WERI-Rb-1 (cell line): ENCODE measurements around the gene ATP5PD.

ENCODE experiments used
- DNase-seq: peaks from one replicate; pipeline ENCODE4 v3.0.0-alpha.2; 2020
- H3K27ac ChIP-seq: fragments of 250-450 bp; sonication (Bioruptor Pico); 2 replicates; pipeline ENCODE4 v1.5.1; 2020; ENCODE audit warnings: mild to moderate bottlenecking, moderate library complexity
- H3K27me3 ChIP-seq: fragments of 250-450 bp; sonication (Bioruptor Pico); 2 replicates; pipeline ENCODE4 v1.5.1; 2021; ENCODE audit warnings: mild to moderate bottlenecking, low read depth, moderate library complexity; ENCODE audit not compliant: insufficient read depth, severe bottlenecking
- H3K36me3 ChIP-seq: fragments of 250-450 bp; sonication (Bioruptor Pico); 2 replicates; pipeline ENCODE4 v1.5.1; 2020; ENCODE audit warnings: mild to moderate bottlenecking, moderate library complexity
- H3K4me3 ChIP-seq: 2 replicates; pipeline ENCODE4 v1.5.1; 2011; ENCODE audit warnings: low read depth, mild to moderate bottlenecking, control low read depth, low read length
- H3K9me3 ChIP-seq: fragments of 250-450 bp; sonication (Bioruptor Pico); 2 replicates; pipeline ENCODE4 v1.5.1; 2021; ENCODE audit warnings: mild to moderate bottlenecking, moderate library complexity; ENCODE audit not compliant: severe bottlenecking
- TF ChIP-seq, protein P1 (sequence below): IDR thresholded peaks from 2 replicates; pipeline ENCODE4 v1.5.1; 2011; ENCODE audit warnings: low read depth, mild to moderate bottlenecking, control low read depth, inconsistent platforms, low read length

ATP5PD gene

DNA sequence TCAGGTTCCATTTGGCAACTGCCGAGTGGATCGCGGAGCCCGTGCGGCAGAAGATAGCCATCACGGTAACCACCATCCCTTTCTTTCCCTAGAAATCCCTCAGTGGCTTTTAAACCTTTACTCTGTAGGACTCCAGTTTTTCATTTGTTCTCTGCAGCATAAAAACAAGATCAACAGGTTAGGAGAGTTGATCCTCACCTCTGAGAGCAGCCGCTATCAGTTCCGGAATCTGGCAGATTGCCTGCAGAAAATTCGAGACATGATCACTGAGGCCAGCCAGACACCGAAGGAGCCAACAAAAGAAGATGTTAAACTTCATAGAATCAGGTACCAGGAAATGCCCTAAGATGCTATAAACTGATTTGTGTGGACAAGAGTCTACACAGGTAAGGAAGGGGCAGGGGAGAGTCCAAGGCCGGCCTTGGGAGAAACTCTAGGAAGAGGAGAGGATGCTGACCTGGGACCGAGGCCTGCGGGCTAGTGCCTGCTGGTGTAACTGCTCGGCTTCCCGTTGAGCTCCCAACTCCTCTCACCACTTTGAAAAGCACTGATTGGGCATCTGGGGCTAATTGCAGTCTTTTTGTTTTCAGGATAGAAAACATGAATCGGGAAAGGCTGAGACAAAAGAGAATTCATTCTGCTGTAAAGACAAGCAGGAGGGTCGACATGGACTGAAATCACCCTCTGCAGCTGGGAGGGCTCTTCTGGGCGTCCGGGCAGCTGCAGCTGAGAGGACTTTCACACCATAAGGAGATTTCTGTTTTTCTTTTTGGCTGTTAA, 26.2 kb downstream of the ATP5PD start:
- no peak for DNase-seq
- TF ChIP-seq, protein P1, sequence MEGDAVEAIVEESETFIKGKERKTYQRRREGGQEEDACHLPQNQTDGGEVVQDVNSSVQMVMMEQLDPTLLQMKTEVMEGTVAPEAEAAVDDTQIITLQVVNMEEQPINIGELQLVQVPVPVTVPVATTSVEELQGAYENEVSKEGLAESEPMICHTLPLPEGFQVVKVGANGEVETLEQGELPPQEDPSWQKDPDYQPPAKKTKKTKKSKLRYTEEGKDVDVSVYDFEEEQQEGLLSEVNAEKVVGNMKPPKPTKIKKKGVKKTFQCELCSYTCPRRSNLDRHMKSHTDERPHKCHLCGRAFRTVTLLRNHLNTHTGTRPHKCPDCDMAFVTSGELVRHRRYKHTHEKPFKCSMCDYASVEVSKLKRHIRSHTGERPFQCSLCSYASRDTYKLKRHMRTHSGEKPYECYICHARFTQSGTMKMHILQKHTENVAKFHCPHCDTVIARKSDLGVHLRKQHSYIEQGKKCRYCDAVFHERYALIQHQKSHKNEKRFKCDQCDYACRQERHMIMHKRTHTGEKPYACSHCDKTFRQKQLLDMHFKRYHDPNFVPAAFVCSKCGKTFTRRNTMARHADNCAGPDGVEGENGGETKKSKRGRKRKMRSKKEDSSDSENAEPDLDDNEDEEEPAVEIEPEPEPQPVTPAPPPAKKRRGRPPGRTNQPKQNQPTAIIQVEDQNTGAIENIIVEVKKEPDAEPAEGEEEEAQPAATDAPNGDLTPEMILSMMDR: no peak
- Histone ChIP-seq H3K27ac (peak overlapping the region; percentile 75), H3K9me3 (peaks cover 7% of the 10 kb centered on the region), H3K27me3 (no peaks in the 10 kb centered on the region), H3K36me3 (peaks cover 27% of the 10 kb centered on the region), H3K4me3 (no peak overlapping the region)

DNA sequence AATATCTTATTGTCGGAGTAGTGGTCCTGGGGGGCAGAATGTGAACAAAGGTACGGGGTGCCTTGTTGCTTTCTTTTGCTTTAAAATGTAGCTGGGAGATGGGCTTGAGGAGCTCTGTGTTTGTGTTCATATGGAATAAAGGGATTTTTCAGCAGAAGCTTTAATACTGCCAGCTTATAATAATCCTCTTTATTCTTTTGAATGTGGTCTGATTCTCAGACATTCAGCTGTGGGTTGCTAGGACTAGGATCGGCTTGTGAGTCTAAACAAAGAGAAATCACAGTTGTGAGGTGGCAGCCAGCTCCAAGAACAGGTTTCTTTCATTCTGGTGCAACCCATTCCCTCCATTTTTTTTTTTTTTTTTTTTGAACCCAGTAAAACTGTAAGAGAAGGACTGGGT, 27.1 kb downstream of the ATP5PD start:
- Histone ChIP-seq H3K27ac (peak overlapping the region; percentile 75), H3K9me3 (no peaks in the 10 kb centered on the region), H3K4me3 (peak overlapping the region; percentile 13), H3K27me3 (no peaks in the 10 kb centered on the region), H3K36me3 (peaks cover 27% of the 10 kb centered on the region)
- peak; percentile 32 for DNase-seq
- TF ChIP-seq, protein P1: no peak

DNA sequence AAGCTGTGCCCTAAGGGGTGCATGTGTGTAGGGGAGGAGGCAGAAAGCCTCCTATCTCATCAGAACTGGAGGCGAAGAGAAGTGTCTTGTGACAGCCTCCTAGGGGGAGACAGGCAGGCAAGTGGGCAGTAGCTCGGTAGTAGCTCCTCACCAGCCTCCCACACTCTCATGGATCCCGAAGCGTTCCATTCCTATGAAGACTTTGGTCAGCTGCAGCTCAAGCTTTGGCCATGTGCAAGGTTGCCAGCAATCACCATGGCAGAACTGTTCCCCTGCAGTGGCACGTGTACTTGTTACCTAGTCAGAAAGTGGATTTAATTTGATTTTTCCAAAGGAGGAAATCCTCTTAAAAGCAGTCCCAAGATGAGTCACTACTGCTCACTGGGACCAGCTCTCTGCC, 27.6 kb downstream of the ATP5PD start:
- Histone ChIP-seq H3K27me3 (no peaks in the 10 kb centered on the region), H3K27ac (peak overlapping the region; percentile 75), H3K36me3 (peaks cover 27% of the 10 kb centered on the region), H3K4me3 (peak overlapping the region; percentile 13), H3K9me3 (no peaks in the 10 kb centered on the region)
- TF ChIP-seq, protein P1: 0 out of 2 replicates have a peak, but pooled peaks have one; percentile 7
- peak; percentile 31 for DNase-seq

DNA sequence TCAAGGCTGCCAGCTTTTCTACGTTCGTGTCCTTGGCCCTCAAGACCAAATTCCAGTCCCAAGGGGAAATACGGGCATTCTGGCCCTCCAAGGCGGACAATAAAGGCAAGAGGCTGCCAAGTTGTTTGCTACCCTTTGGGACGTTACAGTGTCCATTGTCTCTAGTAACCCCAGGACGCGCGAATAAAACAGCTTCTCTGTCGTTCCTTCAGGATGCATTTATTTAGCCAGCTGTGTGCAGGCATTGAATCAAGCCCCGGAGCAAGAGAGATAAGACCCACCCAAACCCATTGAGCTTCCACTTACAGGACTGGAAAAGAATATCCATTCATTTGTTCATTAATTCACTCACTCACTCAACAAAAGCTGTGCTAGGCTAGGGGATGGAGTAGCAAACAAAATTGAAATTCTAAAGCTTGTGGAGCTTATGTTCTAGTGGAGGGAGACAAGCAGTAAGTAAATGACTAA, 33.6 kb downstream of the ATP5PD start:
- H3K36me3 ChIP-seq: no peaks in the 10 kb centered on the region; the same call in 1 of the 2 replicates
- peak overlapping the region; percentile 90 for H3K27ac ChIP-seq
- no peaks in the 10 kb centered on the region for H3K9me3 ChIP-seq
- no peak for DNase-seq
- H3K4me3 ChIP-seq: peak overlapping the region; percentile 75
- no peaks in the 10 kb centered on the region for H3K27me3 ChIP-seq
- TF ChIP-seq, protein P1: no peak

DNA sequence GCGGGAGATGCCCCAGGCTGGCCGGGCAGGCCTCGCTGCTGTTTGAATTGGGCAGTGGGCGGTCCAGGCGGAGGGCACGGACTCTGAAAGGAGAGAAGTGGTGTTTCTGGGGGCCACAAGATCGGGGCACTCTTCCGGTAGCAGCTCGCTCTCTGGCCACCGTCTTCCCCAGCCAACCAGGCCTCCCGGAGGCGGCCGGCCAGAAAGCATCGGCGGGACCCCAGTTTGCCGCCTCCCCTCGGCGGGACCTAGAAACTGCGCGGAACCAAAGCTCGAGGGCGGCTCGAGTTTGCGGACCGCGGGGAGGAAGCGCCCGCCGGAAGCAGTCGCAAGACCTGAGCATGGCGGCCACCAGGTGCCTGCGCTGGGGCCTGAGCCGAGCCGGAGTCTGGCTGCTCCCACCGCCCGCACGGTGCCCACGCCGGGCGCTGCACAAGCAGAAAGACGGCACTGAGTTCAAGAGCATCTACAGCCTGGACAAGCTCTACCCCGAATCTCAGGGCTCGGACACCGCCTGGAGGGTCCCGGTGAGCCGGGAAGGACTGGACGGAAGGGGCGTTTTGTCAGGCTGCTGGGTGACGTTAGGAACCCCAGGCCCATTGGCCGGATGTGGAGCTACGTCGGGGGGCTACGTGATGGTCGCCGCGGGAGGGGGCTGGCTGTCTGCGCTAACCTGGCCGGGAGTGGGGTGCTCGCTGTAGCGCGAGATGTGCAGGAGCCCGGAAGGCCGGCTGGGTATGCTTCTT, 34.2 kb downstream of the ATP5PD start, which contains the start of gene MRPL58:
Gene MRPL58, plus strand, starts transcription at position 325 of the 746 bp plus-strand sequence. Its CDS starts 17 bp downstream, at position 342.
- peak; percentile 93 for DNase-seq

More for the DNA sequence above, 34.2 kb downstream of the ATP5PD start, which contains the start of gene MRPL58:
- Histone ChIP-seq H3K36me3 (no peaks in the 10 kb centered on the region; the same call in 1 of the 2 replicates), H3K27ac (peak within 1 kb of the TSS; percentile 90), H3K4me3 (peak within 1 kb of the TSS; percentile 75), H3K27me3 (no peaks in the 10 kb centered on the region), H3K9me3 (no peaks in the 10 kb centered on the region)
- TF ChIP-seq, protein P1: peak; percentile 64
